Measurements from ENCODE around the gene EPS15. TPM values are rescaled to one million over a fixed set of nuclear protein-coding genes. Genes with fewer than 3 reads are reported as not detected.

Gene EPS15
- total and polyA plus RNA-seq, 8 donors = 13.3 to 139 (median 46.8) TPM

- no peaks in the 10 kb centered on the region for H3K9me3 ChIP-seq
- no peak overlapping the region for H3K27ac ChIP-seq
- no peak overlapping the region for H3K4me3 ChIP-seq
- 89 to 94% (median 91%) methylated on average over 4 of the region's 4 CpGs for WGBS, 5 donors
- no peak for TF ChIP-seq POLR2A (IDR thresholded peaks at IDR 0.05)
- TF ChIP-seq CTCF (IDR thresholded peaks at IDR 0.05) = no peak
- TF ChIP-seq EP300 (IDR thresholded peaks at IDR 0.05) = no peak
- TF ChIP-seq POLR2AphosphoS5 (IDR thresholded peaks at IDR 0.05) = no peak
- no peak for DNase-seq
- intact Hi-C loops (cut with DNase I; ENCODE audit: low total_unique reads) = no loop called here
- H3K27me3 ChIP-seq = peaks cover 0 to 54% (median 16%) of the 10 kb centered on the region in 3 donors
- peaks cover 11 to 24% (median 16%) of the 10 kb centered on the region in 4 donors for H3K4me1 ChIP-seq
- H3K36me3 ChIP-seq = no peaks in the 10 kb centered on the region
These were observed 177.1 kb downstream of the EPS15 start for GRCh38 chr1:51341876-51342496.

- TF ChIP-seq CTCF (IDR thresholded peaks at IDR 0.05) (no peak), POLR2AphosphoS5 (IDR thresholded peaks at IDR 0.05) (no peak), EP300 (IDR thresholded peaks at IDR 0.05) (no peak), POLR2A (IDR thresholded peaks at IDR 0.05) (no peak)
- Histone ChIP-seq H3K36me3 (no peaks in the 10 kb centered on the region), H3K27me3 (peaks cover 0 to 45% (median 16%) of the 10 kb centered on the region in 3 donors), H3K4me1 (peaks cover 11 to 21% (median 18%) of the 10 kb centered on the region in 4 donors), H3K4me3 (no peak overlapping the region), H3K27ac (no peak overlapping the region), H3K9me3 (no peaks in the 10 kb centered on the region)
- no peak for DNase-seq
- intact Hi-C loops (cut with DNase I; ENCODE audit: low total_unique reads) = no loop called here
- WGBS, 5 donors = 94 to 100% (median 96%) methylated on average over 6 of the region's 6 CpGs
These were observed 178.7 kb downstream of the EPS15 start for GRCh38 chr1:51340380-51340779.

GRCh38 chr1:51336711-51337110, 182.4 kb downstream of the EPS15 start:
- Histone ChIP-seq H3K9me3 (no peaks in the 10 kb centered on the region), H3K4me3 (no peak overlapping the region), H3K36me3 (no peaks in the 10 kb centered on the region), H3K4me1 (peaks cover 0 to 10% (median 7%) of the 10 kb centered on the region in 4 donors), H3K27me3 (peaks cover 0 to 10% (median 0%) of the 10 kb centered on the region in 3 donors), H3K27ac (no peak overlapping the region)
- no peak for TF ChIP-seq POLR2A (IDR thresholded peaks at IDR 0.05)
- TF ChIP-seq EP300 (IDR thresholded peaks at IDR 0.05) = no peak
- TF ChIP-seq CTCF (IDR thresholded peaks at IDR 0.05) = no peak
- no peak for TF ChIP-seq POLR2AphosphoS5 (IDR thresholded peaks at IDR 0.05)
- peak in 1 of 2 donors; percentile 4 for DNase-seq
- WGBS, 5 donors = 88 to 96% (median 90%) methylated on average over 4 of the region's 4 CpGs
- intact Hi-C loops (cut with DNase I; ENCODE audit: low total_unique reads) = no loop called here

GRCh38 chr1:51336004-51336403, 183.1 kb downstream of the EPS15 start:
- WGBS, 5 donors = 48 to 77% (median 53%) methylated on average over 2 to 3 of the region's 3 CpGs
- DNase-seq = peak; percentile 24 to 63
- no peak for TF ChIP-seq POLR2AphosphoS5 (IDR thresholded peaks at IDR 0.05)
- H3K9me3 ChIP-seq = no peaks in the 10 kb centered on the region
- H3K36me3 ChIP-seq = no peaks in the 10 kb centered on the region
- peaks cover 3 to 15% (median 11%) of the 10 kb centered on the region in 4 donors for H3K4me1 ChIP-seq
- intact Hi-C loops (cut with DNase I; ENCODE audit: low total_unique reads) = no loop called here
- no peak overlapping the region for H3K4me3 ChIP-seq
- peak overlapping the region in 2 of 5 donors; percentile 8 to 9 for H3K27ac ChIP-seq
- H3K27me3 ChIP-seq = peaks cover 0 to 8% (median 0%) of the 10 kb centered on the region in 3 donors

Data from stomach (tissue), 9 donors.